NOMO-1 treated with DMSO at 0.1 percent for 48 hours (cell line): ENCODE results near the gene TMEM208.

Experiments used
- DNase-seq: peaks from one replicate; lab custom pipeline; 2025; ENCODE audit not compliant: unreplicated experiment; lab: John Stamatoyannopoulos, UW

Gene TMEM208

GRCh38 chr16:67208154-67208896, 18.6 kb upstream of the TMEM208 start:
- DNase-seq = no peak

DNA sequence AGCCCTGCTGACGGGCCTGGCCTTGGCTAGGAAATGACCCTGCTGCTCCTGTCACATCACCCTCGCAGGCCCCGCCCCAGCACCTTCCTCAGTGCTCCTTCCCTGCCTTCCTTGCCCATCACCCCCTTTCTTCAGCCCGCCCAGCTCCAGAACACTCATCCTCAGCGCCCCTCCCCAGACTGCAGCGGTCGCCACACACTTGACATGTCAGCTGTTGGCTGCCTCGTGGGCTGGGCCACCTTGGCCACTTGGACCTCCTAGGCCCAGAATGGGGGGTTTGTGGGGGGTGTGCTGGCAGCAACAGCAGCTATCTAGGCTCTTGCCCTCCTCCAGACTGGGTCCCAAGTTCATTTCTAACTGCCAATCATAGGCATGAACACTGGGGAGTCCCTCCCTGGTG, 17.4 kb upstream of the TMEM208 start:
- DNase-seq = no peak

DNA sequence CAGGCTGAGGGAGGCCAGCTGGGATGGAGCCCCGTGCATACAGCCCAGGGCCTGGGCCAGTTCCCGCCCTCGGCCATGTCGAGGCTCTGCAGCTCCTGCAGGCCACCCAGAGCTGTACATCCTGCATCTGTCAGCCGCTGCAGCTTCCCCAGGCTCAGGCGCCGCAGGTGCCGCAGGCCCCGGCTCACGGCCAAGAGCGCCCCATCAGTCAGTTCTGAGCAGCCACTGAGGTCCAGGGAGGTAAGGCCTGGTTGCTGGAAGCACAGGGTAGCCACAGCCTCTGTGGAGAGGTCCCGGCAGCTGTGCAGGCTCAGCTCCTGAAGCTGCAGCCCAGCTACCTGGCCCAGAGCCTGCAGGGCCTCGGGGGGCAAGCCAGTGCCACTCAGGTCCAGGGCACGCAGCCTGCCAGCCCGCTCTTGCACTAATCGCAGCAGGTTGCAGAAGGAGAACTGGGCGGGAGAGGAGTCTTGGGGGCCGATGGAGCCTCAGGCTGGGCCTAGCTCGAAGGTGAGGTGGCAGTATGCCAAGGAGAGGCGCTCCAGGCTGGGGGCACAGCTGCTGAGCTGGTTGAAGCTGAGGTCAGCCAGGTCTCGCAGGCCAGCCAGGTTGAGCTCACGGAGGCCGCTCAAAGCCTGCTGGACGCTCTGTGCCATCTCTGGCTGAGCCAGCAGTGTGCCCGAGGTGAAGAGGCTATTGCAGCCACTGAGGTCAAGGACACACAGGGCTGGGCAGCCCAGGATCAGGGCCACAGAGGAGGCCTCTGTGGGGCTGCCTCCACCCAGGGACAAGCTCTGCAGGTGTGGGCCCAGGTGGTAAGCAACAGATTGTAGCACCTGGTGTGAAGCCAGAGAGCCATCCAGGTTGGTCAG, 16.6 kb upstream of the TMEM208 start:
- DNase-seq = no peak

DNA sequence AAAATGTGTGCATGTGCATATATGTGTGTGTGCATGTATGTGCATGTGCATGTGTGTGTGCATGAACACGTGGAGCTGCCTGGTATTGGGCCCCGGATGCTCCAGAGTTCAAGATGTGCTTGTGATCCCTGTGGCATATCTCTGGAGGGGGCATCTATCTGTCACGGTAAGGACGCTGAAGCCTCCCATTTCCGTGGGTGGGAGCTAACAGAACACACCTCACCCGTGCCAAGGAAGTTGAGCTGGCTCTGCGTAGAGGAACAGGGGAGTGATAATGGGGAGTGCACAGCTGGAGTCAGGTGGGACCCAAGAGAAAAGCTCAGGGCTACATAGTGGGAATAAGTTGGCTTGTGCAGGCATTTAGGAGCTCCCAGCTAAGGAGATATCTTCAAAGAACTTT, 15.3 kb upstream of the TMEM208 start:
- DNase-seq = no peak

DNA sequence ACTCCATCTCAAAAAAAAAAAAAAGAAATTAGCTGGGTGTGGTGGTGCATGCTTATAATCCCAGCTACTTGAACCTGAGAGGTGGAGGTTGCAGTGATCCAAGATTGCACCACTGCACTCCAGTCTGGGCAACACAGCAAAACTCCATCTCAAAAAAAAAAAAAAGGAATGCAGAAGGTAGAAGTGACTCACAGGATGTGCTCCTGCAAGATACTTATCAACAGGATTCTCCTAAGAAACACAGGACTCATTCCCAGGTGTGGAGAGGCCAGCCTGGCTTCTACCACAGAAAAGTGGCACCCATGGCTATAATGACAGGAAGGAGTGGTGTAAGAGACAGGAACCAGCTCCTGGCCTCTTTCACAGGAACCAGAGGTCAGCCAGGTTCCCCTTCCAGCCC, 14.2 kb upstream of the TMEM208 start:
- DNase-seq = no peak

- DNase-seq = no peak
Observed at GRCh38 chr16:67213197-67214019, 13.5 kb upstream of the TMEM208 start.

DNA sequence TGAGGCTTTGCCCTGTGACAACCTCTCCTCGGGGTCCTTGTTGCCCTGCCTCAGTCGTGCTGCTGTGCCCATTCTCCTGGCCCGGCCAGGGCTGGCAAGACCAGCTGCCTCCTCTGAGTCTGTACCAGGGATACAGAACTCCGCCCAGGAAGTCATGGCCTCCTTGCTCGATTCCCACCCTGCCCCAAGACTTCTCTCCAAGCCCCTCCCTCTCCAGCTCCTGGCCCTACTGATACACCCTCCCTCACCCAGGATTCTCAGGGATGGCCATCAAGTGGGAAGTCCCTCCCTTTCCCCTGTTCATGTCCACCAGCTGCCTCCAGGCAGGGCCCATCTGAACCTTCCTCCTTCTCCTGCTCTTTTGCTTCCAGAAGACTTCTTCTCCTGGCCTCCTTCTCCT, 11.2 kb upstream of the TMEM208 start:
- no peak for DNase-seq

GRCh38 chr16:67216612-67217490, 10.1 kb upstream of the TMEM208 start:
- DNase-seq = no peak

- DNase-seq = no peak
Observed at GRCh38 chr16:67223992-67224391, 2.9 kb upstream of the TMEM208 start.

DNA sequence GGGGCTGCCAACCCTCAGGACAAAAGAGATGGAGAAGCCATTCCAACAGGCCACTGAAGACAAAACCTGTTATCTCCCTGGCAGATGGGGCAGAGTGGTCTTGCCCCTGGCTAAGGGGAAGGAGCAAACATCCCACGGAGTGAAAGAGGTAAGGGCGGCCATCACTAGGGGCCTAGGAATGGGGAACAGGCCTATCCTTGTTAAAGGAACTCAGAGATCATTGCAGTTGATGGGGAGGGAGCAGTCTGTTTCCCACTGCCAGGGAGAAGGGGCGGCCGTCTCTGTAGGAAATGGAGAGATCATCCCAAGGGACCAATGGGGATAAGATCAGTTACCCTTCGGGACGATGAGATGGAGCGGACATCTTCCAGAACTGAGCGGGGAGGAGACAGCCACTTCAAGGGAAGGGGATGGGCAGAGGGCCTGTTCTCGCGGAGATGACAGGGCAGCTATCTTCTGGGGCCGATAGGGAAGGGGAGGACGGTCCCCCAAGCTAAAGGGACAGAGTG, 581 bp upstream of the TMEM208 start:
- no peak for DNase-seq

GRCh38 chr16:67227567-67227921, 614 bp downstream of the TMEM208 start:
- no peak for DNase-seq

GRCh38 chr16:67228034-67228785, 1.3 kb downstream of the TMEM208 start:
- DNase-seq = no peak

- no peak for DNase-seq
Observed at GRCh38 chr16:67228905-67229304, 2.0 kb downstream of the TMEM208 start.

DNA sequence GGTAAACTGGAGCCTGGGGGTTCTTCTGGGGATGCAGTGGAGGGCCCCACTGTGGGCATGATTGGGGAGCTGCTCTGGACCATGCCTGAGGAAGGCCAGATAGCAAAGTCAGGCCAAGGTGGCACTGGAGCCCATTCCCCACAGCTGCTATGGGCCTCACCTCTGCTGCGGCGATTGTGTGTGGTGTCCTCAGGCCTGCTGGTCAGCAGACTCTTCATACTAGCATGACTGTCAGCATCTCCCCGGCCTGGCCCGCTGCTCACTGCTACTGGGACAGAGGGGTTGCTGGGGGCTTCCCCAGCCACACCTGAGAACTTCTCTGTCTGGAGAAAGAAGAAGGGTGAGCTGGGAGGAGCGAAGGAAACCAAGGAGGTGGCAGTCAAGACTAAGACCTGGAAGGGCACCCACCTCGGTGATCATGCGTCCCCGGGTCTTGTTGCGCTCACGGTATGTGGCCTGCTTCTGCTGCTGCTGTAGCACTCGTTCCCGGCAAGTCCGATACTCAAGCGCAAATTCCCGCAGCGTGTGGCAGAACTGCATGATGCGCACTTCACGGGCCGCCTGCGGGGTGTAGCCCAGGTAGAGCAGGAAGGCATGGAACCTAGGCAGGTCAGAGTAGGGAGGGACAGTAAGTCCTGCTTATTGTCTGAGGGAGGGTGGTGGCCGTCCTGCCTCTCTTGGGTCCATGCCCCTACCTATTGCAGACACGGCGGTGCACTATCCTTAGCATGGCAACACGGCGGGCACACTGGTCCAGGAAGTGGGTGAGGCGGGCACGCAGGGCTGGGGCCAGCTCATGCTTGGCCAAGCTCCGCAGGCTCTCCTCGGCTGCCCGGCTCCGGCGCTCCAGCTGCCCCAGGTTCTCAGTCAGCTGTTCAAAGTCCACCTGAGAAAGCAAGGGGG, 3.2 kb downstream of the TMEM208 start:
- DNase-seq = no peak

- no peak for DNase-seq
Observed at GRCh38 chr16:67230809-67231660, 4.1 kb downstream of the TMEM208 start.

GRCh38 chr16:67233596-67233995, 6.7 kb downstream of the TMEM208 start:
- no peak for DNase-seq

GRCh38 chr16:67234180-67234597, 7.3 kb downstream of the TMEM208 start:
- no peak for DNase-seq
